Brain microvascular endothelial cell (primary cell): ENCODE data around the gene PIGL.
A peak's percentile ranks its signal among the peaks of the same experiment; 100 is the strongest.

ENCODE experiments used
- DNase-seq: peaks from one replicate; pipeline ENCODE4 v3.0.0-alpha.2; 2020
- H3K27ac ChIP-seq: fragments of 250-450 bp; sonication (Bioruptor Pico); 2 replicates; pipeline ENCODE4 v1.5.1; 2020; ENCODE audit warnings: mild to moderate bottlenecking, moderate library complexity
- H3K27me3 ChIP-seq: fragments of 250-450 bp; sonication (Bioruptor Pico); replicated peaks from 2 replicates; pipeline ENCODE4 v1.5.1; 2020; ENCODE audit warnings: mild to moderate bottlenecking
- H3K36me3 ChIP-seq: fragments of 250-450 bp; sonication (Bioruptor Pico); replicated peaks from 2 replicates; pipeline ENCODE4 v1.5.1; 2020; ENCODE audit warnings: mild to moderate bottlenecking
- H3K4me3 ChIP-seq: 2 replicates; pipeline ENCODE4 v1.5.1; 2011; ENCODE audit warnings: low read depth, mild to moderate bottlenecking, control low read depth, low read length, moderate library complexity
- in situ Hi-C: cut with HindIII; loops from 2 replicates; pipeline ENCODE4 v1.10.0; 2017; ENCODE audit warnings: low sequenced_read_pairs, low pct_ligation_motif_present
- TF ChIP-seq, protein P1 (sequence below): IDR thresholded peaks from 2 replicates; pipeline ENCODE4 v1.5.1; 2011; ENCODE audit warnings: low read depth, mild to moderate bottlenecking, moderate library complexity, low read length, control low read depth, inconsistent platforms; ENCODE audit errors: missing control alignments

Gene PIGL

DNA sequence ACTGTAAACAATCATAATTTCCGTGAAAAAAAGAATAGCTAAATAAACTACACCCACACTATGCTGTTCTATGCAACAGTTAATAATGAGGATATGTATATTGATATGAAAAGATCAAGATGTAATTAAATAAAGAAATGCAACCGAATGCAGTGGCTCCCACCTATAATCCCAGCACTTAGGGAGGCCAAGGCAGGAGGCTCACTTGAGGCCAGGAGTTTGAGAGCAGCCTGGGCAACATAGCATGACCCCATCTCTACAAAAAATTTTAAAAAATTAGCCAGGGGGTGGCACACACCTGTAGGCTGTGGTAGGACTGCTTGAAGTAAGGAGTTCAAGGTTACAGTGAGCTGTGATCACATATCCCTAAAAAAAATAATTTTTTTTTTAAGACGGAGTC, 121.4 kb downstream of the PIGL start:
- TF ChIP-seq, protein P1, sequence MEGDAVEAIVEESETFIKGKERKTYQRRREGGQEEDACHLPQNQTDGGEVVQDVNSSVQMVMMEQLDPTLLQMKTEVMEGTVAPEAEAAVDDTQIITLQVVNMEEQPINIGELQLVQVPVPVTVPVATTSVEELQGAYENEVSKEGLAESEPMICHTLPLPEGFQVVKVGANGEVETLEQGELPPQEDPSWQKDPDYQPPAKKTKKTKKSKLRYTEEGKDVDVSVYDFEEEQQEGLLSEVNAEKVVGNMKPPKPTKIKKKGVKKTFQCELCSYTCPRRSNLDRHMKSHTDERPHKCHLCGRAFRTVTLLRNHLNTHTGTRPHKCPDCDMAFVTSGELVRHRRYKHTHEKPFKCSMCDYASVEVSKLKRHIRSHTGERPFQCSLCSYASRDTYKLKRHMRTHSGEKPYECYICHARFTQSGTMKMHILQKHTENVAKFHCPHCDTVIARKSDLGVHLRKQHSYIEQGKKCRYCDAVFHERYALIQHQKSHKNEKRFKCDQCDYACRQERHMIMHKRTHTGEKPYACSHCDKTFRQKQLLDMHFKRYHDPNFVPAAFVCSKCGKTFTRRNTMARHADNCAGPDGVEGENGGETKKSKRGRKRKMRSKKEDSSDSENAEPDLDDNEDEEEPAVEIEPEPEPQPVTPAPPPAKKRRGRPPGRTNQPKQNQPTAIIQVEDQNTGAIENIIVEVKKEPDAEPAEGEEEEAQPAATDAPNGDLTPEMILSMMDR: no peak
- in situ Hi-C loops: no loop called here
- Histone ChIP-seq H3K27ac (no peak overlapping the region), H3K4me3 (no peak overlapping the region), H3K36me3 (peaks cover 5% of the 10 kb centered on the region), H3K27me3 (no peaks in the 10 kb centered on the region)
- DNase-seq: no peak

DNA sequence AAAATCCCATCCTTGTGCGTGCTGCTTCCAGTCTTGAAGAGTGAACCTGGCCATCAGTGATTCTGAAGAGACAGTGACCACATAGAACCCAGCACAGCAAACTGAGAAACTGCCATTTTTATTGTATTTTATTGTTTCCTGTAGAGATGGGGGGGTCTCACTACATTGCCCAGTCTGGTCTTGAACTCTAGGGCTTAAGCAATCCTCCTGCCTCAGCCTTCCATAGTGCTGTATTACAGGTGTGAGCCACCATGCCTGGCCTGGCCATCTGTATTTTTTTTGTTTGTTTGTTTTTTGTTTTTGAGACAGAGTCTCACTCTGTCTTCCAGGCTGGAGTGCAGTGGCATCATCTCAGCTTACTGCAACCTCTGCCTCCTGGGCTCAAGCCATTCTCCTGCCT, 122.4 kb downstream of the PIGL start:
- Histone ChIP-seq H3K27ac (no peak overlapping the region), H3K27me3 (no peaks in the 10 kb centered on the region), H3K36me3 (peaks cover 5% of the 10 kb centered on the region), H3K4me3 (no peak overlapping the region)
- DNase-seq: no peak
- in situ Hi-C loops: no loop called here
- TF ChIP-seq, protein P1: no peak

DNA sequence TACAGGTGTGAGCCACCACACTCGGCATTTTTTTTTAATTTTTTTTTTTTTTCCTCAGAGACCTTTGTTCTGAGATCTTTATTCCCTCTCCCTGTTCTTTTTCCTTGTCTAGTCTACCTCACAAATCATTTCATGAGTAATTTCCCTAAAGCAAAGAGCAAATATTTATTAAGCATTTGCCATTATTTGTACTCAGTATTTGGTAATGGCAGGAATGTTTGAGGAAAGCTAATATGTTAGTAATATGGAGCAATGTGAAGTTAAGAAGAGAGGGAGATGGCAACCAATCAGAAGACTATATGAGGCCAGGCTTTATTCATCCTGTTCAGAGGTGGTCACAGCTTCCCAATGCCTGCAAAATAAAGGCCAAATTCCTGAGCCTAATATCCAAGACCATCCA, 122.9 kb downstream of the PIGL start:
- H3K4me3 ChIP-seq: no peak overlapping the region
- H3K27me3 ChIP-seq: no peaks in the 10 kb centered on the region
- H3K27ac ChIP-seq: no peak overlapping the region
- H3K36me3 ChIP-seq: peaks cover 5% of the 10 kb centered on the region
- TF ChIP-seq, protein P1: no peak
- in situ Hi-C loops: no loop called here
- no peak for DNase-seq

DNA sequence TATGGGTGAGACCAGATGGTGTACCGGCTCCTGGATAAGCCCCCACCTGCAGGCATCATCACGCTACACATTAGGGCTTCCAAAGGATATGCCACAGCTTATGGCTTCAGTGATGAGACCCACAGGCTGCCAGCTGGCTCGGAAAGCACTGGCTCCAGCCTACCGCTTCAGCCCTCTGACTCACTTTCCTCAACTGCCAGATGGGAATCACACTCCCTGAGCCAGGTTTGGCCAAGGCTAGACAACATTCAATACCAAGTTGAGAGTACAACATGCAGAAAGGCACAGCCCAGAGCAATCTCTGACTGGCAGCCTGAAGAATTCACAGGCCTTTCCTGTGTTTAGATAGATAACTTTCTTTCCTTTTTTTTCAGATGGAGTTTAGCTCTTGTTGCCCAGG, 126.0 kb downstream of the PIGL start:
- no peak overlapping the region for H3K4me3 ChIP-seq
- TF ChIP-seq, protein P1: no peak
- in situ Hi-C loops: no loop called here
- peak; percentile 45 for DNase-seq
- no peaks in the 10 kb centered on the region for H3K27me3 ChIP-seq
- no peak overlapping the region for H3K27ac ChIP-seq
- H3K36me3 ChIP-seq: peaks cover 5% of the 10 kb centered on the region

DNA sequence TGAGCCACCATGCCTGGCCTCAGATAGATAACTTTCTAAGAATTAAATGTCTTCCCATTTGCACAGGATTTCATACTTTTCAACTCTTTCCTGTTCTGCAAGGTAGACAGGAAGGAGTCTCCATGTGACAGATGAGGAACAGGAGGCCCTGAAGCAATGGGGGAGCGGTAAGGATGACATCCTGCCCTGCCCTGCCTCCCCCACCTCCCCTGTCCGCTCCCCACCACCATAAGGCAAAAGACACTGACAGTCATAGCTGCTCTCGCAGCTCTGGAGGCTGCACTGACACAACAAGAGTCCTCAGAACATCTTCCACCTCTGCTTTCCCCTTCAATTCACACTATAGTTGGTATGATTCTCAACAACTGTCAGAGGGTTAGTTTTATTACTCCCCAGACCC, 126.6 kb downstream of the PIGL start:
- H3K27me3 ChIP-seq: no peaks in the 10 kb centered on the region
- peaks cover 6% of the 10 kb centered on the region for H3K36me3 ChIP-seq
- no peak overlapping the region for H3K4me3 ChIP-seq
- TF ChIP-seq, protein P1: no peak
- DNase-seq: no peak
- no peak overlapping the region for H3K27ac ChIP-seq
- in situ Hi-C loops: no loop called here

DNA sequence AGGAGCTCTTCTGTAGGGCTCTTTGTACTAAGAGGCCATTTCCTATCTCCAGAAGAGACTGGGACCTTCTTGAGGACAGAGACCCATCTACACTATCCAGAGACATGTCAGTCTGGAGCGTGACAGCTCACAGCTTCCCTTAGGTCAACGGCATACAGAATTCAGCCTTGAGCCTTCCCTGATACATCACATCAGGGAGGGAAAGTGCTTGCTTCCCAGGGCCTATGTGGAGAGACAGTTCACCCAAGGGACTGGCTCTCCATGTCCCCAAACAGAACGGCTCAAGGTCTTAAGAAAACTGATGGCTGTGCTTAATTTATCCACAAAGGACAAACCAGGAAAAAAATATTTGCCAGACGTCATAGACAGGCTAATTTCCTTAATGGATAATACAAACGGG, 128.6 kb downstream of the PIGL start:
- Histone ChIP-seq H3K27me3 (no peaks in the 10 kb centered on the region), H3K36me3 (peaks cover 16% of the 10 kb centered on the region), H3K4me3 (no peak overlapping the region), H3K27ac (no peak overlapping the region)
- in situ Hi-C loops: no loop called here
- TF ChIP-seq, protein P1: no peak
- DNase-seq: no peak
